ENCODE data around the gene KRTAP4-9. TPM values are rescaled to one million over a fixed set of nuclear protein-coding genes. Genes with fewer than 3 reads are reported as not detected.
A peak's percentile ranks its signal among the peaks of the same experiment; 100 is the strongest.
"Not testable (repeated sequence)": the region's sequence is repeated elsewhere in the genome, so short reads cannot be mapped to it uniquely, and the experiment has no call there.

Gene KRTAP4-9
- total and polyA plus RNA-seq, 7 experiments from 2014 or later: not detected

DNA sequence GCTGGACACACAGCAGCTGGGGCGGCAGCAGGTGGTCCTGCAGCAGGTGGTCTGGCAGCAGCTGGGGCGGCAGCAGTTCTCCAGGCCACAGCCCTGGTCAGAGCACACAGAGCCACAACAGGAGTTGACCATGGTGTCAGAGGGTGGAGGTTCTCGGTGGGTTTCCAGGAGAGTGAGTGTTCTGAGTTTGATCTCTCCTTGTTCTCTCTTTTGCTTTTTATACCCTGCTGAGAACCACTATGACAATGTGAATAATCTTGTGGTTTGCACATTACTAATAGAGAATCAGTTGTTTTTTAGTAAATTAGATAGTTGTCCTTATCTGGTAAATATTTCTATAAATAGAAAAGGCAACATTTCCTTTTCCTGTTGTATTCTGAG, 18.8 kb downstream of the KRTAP4-9 start, which contains the start of gene KRTAP4-12:
TSS of gene KRTAP4-12 (minus strand) at position 192 of the 381 bp plus-strand sequence. CDS start at position 132, 60 bp downstream.
- Mint-ChIP-seq H3K4me1 (peaks cover 4 to 89% (median 72%) of the 10 kb centered on the region in 7 donors), H3K27ac (peak within 1 kb of the TSS in 7 of 9 donors; percentile 59 to 93 (median 85)), H3K9me3 (peaks cover 0 to 24% (median 2%) of the 10 kb centered on the region in 11 donors), H3K27me3 (peaks cover 0 to 11% (median 0%) of the 10 kb centered on the region in 5 donors), H3K4me3 (peak within 1 kb of the TSS in 8 of 10 donors; percentile 73 to 97 (median 87))
- H3K36me3 ChIP-seq (ENCODE audit: control insufficient read depth in 2 of 3, insufficient read depth in 3 of 3, low read length in 3 of 3); ATAC-seq; H3K4me3 ChIP-seq (ENCODE audit: low read length); DNase-seq; H3K27me3 ChIP-seq (ENCODE audit: control insufficient read depth in 2 of 2, insufficient read depth in 2 of 2, low read length in 2 of 2); H3K27ac ChIP-seq (ENCODE audit: low read depth, low read length); H3K9me3 ChIP-seq (ENCODE audit: control insufficient read depth in 2 of 3, low read length in 3 of 3); CTCF ChIA-PET; H3K36me3 Mint-ChIP-seq: not testable (repeated sequence)
- POLR2A ChIA-PET: interaction anchor here (0.9 to 1.9 kb wide), 3 partner anchors 15 to 198 kb away, joined by 3 to 8 read pairs (median 4); partner anchors contain the start of gene KRTAP16-1
- intact Hi-C loops (cut with micrococcal nuclease): loop anchor here in 1 of 2 donors (5.0 kb wide), 1 partner anchor 543 kb away; no protein-coding TSS in a partner anchor
- peaks cover 26 to 43% of the 10 kb centered on the region in 2 donors for H3K4me1 ChIP-seq (ENCODE audit: control insufficient read depth in 2 of 2, insufficient read depth in 2 of 2, low read length in 2 of 2)

DNA sequence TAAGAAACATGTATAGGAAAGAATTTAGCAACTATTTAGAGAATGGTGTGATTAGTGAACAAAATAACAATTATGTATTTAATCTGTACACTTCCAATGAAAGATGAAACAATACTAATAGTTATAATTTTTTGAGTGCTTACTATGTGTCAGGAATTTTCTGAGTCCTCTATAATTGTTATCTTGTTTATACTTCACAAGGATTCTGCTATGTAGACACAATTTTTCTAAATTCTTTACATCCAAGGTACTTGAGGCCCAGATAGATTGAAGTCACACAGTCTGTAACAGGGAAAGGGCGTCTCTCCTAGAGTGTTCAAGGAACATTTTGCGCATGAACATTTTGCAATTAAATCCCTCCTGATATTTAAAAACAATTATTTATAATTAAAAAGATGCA, 19.9 kb downstream of the KRTAP4-9 start:
- H3K4me1 ChIP-seq (ENCODE audit: control insufficient read depth in 2 of 2, insufficient read depth in 2 of 2, low read length in 2 of 2): peaks cover 25 to 40% of the 10 kb centered on the region in 2 donors
- peak overlapping the region in 4 of 9 donors; percentile 53 to 84 (median 73) for H3K27ac Mint-ChIP-seq
- H3K36me3 ChIP-seq (ENCODE audit: control insufficient read depth in 2 of 3, insufficient read depth in 3 of 3, low read length in 3 of 3): no peaks in the 10 kb centered on the region
- H3K36me3 Mint-ChIP-seq: peaks cover 0 to 4% (median 0%) of the 10 kb centered on the region in 5 donors
- CTCF ChIA-PET: no interaction called here
- H3K27me3 ChIP-seq (ENCODE audit: control insufficient read depth in 2 of 2, insufficient read depth in 2 of 2, low read length in 2 of 2): no peaks in the 10 kb centered on the region
- H3K4me3 Mint-ChIP-seq: peak overlapping the region in 6 of 10 donors; percentile 33 to 88 (median 66)
- H3K4me3 ChIP-seq (ENCODE audit: low read length): no peak overlapping the region
- H3K9me3 Mint-ChIP-seq: peaks cover 0 to 24% (median 3%) of the 10 kb centered on the region in 11 donors
- intact Hi-C loops (cut with micrococcal nuclease): no loop called here
- H3K27me3 Mint-ChIP-seq: peaks cover 0 to 12% (median 0%) of the 10 kb centered on the region in 5 donors
- ATAC-seq: no peak
- no peak overlapping the region for H3K27ac ChIP-seq (ENCODE audit: low read depth, low read length)
- DNase-seq: no peak
- H3K4me1 Mint-ChIP-seq: peaks cover 4 to 94% (median 78%) of the 10 kb centered on the region in 7 donors
- no peaks in the 10 kb centered on the region for H3K9me3 ChIP-seq (ENCODE audit: control insufficient read depth in 2 of 3, low read length in 3 of 3)
- POLR2A ChIA-PET: interaction anchor here (0.9 to 1.9 kb wide), 3 partner anchors 9 to 184 kb away, joined by 3 to 8 read pairs (median 4); partner anchors contain the start of gene KRTAP16-1

DNA sequence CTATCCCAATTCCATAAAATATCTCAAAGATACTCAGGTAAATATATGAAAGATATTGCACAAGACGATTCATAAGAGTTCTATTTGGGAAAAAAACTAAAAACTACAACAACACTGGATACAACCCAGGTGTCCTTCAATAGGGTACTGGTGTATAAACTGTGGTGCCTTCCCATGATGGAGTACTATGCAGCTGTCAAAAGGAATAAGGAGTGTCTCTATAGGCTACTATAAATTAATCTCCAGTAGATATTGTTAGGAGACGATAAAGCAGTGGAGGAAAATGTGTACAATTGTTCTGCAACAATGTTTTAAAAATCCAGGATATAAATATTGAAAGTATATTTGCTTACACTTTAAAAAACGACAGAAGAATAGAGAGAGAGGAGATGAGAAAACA, 21.2 kb downstream of the KRTAP4-9 start:
- peaks cover 0 to 95% (median 73%) of the 10 kb centered on the region in 7 donors for H3K4me1 Mint-ChIP-seq

DNA sequence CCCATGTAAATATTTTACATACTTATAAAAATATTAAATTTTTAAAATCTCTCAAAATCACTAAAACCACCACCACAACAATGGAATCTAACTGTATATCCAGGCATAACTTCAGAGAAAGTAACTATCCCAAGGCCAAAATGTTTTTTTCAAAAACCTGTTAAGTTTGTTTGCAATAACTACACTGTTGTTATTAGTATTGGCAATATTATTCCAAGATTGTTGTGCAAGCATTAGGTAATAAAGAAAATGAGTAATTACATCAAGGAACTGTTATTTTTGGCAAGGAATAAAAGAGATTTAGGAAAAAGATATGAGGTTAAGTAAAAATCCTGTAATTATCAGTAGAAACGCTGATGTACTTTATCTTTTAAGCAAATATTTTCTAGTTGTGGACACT, 22.2 kb downstream of the KRTAP4-9 start:
- ATAC-seq (no peak), DNase-seq (no peak)
- H3K4me1 ChIP-seq (ENCODE audit: control insufficient read depth in 2 of 2, insufficient read depth in 2 of 2, low read length in 2 of 2): peaks cover 21 to 42% of the 10 kb centered on the region in 2 donors
- CTCF ChIA-PET: interaction anchor here (1.6 kb wide), 1 partner anchor 181 kb away, joined by 3 read pairs; the partner anchor contains the start of gene KRTAP16-1
- intact Hi-C loops (cut with micrococcal nuclease): no loop called here
- no peak overlapping the region for H3K4me3 ChIP-seq (ENCODE audit: low read length)
- H3K9me3 ChIP-seq (ENCODE audit: control insufficient read depth in 2 of 3, low read length in 3 of 3): no peaks in the 10 kb centered on the region
- H3K27me3 ChIP-seq (ENCODE audit: control insufficient read depth in 2 of 2, insufficient read depth in 2 of 2, low read length in 2 of 2): no peaks in the 10 kb centered on the region
- Mint-ChIP-seq H3K36me3 (no peaks in the 10 kb centered on the region), H3K4me3 (no peak overlapping the region), H3K4me1 (peaks cover 0 to 97% (median 76%) of the 10 kb centered on the region in 7 donors), H3K27ac (no peak overlapping the region), H3K9me3 (peaks cover 0 to 24% (median 2%) of the 10 kb centered on the region in 11 donors), H3K27me3 (peaks cover 0 to 11% (median 0%) of the 10 kb centered on the region in 5 donors)
- POLR2A ChIA-PET: no interaction called here
- no peak overlapping the region for H3K27ac ChIP-seq (ENCODE audit: low read depth, low read length)
- no peaks in the 10 kb centered on the region for H3K36me3 ChIP-seq (ENCODE audit: control insufficient read depth in 2 of 3, insufficient read depth in 3 of 3, low read length in 3 of 3)

More for the DNA sequence above, 21.2 kb downstream of the KRTAP4-9 start:
- ATAC-seq: no peak
- Histone ChIP-seq H3K27me3 (ENCODE audit: control insufficient read depth in 2 of 2, insufficient read depth in 2 of 2, low read length in 2 of 2) (no peaks in the 10 kb centered on the region), H3K4me1 (ENCODE audit: control insufficient read depth in 2 of 2, insufficient read depth in 2 of 2, low read length in 2 of 2) (peaks cover 21 to 42% of the 10 kb centered on the region in 2 donors), H3K27ac (ENCODE audit: low read depth, low read length) (no peak overlapping the region), H3K4me3 (ENCODE audit: low read length) (no peak overlapping the region), H3K36me3 (ENCODE audit: control insufficient read depth in 2 of 3, insufficient read depth in 3 of 3, low read length in 3 of 3) (no peaks in the 10 kb centered on the region), H3K9me3 (ENCODE audit: control insufficient read depth in 2 of 3, low read length in 3 of 3) (no peaks in the 10 kb centered on the region)
- DNase-seq: no peak
- Mint-ChIP-seq H3K27me3 (peaks cover 0 to 12% (median 0%) of the 10 kb centered on the region in 5 donors), H3K36me3 (no peaks in the 10 kb centered on the region), H3K9me3 (peaks cover 0 to 24% (median 3%) of the 10 kb centered on the region in 11 donors), H3K27ac (peak overlapping the region in 1 of 9 donors; percentile 63), H3K4me3 (peak overlapping the region in 6 of 10 donors; percentile 30 to 88 (median 50))
- intact Hi-C loops (cut with micrococcal nuclease): no loop called here
- POLR2A ChIA-PET: interaction anchor here (0.6 to 0.7 kb wide), 2 partner anchors 20 to 440 kb away, joined by 4 to 5 read pairs; no protein-coding TSS in a partner anchor
- CTCF ChIA-PET: interaction anchor here (0.6 to 1.6 kb wide), 2 partner anchors 182 to 534 kb away, joined by 3 read pairs; partner anchors contain the start of gene KRTAP16-1

DNA sequence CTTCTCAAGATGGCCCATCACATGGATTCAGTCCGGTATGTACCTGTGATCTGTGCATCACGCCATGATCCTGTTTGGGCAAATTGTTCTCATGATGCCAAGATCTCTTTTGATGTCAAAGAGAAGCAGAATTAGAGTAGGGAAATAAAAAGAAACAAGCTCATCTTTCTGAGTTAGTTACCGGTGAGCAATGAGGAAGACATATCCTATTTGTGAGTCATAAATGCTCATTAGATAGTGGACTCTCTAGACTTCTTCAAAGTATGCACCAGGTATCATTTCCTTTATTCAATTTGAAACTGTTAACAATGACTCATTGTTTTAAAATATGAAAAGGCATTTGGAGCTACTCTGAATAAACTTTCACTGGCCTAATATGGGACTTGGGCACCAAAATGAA, 26.8 kb downstream of the KRTAP4-9 start:
- peak overlapping the region in 2 of 10 donors; percentile 25 to 42 for H3K4me3 Mint-ChIP-seq
- DNase-seq: no peak
- intact Hi-C loops (cut with micrococcal nuclease): no loop called here
- Histone ChIP-seq H3K4me1 (ENCODE audit: control insufficient read depth in 2 of 2, insufficient read depth in 2 of 2, low read length in 2 of 2) (peaks cover 0 to 12% of the 10 kb centered on the region in 2 donors), H3K27ac (ENCODE audit: low read depth, low read length) (no peak overlapping the region), H3K27me3 (ENCODE audit: control insufficient read depth in 2 of 2, insufficient read depth in 2 of 2, low read length in 2 of 2) (peaks cover 0 to 3% of the 10 kb centered on the region in 2 donors), H3K36me3 (ENCODE audit: control insufficient read depth in 2 of 3, insufficient read depth in 3 of 3, low read length in 3 of 3) (no peaks in the 10 kb centered on the region), H3K4me3 (ENCODE audit: low read length) (no peak overlapping the region), H3K9me3 (ENCODE audit: control insufficient read depth in 2 of 3, low read length in 3 of 3) (no peaks in the 10 kb centered on the region)
- H3K27ac Mint-ChIP-seq: peak overlapping the region in 3 of 9 donors; percentile 23 to 57 (median 51)
- H3K4me1 Mint-ChIP-seq: peaks cover 0 to 88% (median 48%) of the 10 kb centered on the region in 7 donors
- ChIA-PET POLR2A (no interaction called here), CTCF (no interaction called here)
- ATAC-seq: no peak
- peaks cover 0 to 6% (median 0%) of the 10 kb centered on the region in 5 donors for H3K27me3 Mint-ChIP-seq
- peaks cover 0 to 11% (median 2%) of the 10 kb centered on the region in 11 donors for H3K9me3 Mint-ChIP-seq
- H3K36me3 Mint-ChIP-seq: peaks cover 0 to 1% (median 0%) of the 10 kb centered on the region in 5 donors

DNA sequence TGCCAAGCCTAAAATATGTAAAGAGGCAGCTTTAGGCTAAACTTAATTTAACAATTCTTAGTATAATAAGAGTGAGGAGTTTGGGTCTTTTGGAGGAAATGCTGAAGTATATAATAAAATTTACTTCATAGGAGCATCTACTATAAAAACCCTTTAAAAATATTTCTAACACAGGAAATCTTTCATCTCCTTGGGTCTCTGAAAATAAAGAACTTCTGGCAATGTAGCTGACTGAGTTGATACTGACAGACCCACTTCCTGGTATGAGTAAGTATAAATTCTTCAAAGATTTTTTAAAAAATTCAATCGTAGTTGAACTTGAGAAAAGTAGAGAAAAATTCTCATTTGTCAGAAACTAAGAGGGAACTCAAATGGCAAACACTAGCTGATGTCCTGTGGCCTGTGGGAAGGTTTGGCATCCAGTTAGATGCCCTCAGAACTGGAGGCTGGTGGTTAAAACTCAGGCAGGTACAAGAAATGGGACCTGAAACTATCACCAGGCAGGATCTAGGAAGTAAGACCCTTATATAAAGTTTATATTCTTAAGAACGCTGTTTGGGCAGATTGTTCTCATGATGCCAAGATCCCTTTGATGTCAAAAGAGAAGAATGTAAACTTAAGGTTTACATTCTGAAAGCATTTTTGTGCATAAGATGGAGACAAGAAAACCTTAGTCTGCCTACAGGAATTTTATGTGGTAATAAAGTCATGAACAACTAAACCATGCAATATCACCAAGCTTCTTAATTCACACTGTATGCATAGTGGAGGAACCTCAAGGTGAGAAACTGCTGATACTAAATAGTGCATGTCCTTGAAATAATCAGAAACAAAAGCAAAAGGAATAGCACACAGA, 28.9 kb downstream of the KRTAP4-9 start:
- Histone ChIP-seq H3K36me3 (ENCODE audit: control insufficient read depth in 2 of 3, insufficient read depth in 3 of 3, low read length in 3 of 3) (no peaks in the 10 kb centered on the region), H3K27me3 (ENCODE audit: control insufficient read depth in 2 of 2, insufficient read depth in 2 of 2, low read length in 2 of 2) (peaks cover 0 to 3% of the 10 kb centered on the region in 2 donors), H3K9me3 (ENCODE audit: control insufficient read depth in 2 of 3, low read length in 3 of 3) (no peaks in the 10 kb centered on the region), H3K4me1 (ENCODE audit: control insufficient read depth in 2 of 2, insufficient read depth in 2 of 2, low read length in 2 of 2) (peaks cover 0 to 12% of the 10 kb centered on the region in 2 donors), H3K4me3 (ENCODE audit: low read length) (no peak overlapping the region), H3K27ac (ENCODE audit: low read depth, low read length) (peak overlapping the region; percentile 53)
- peak overlapping the region in 7 of 9 donors; percentile 59 to 94 (median 72) for H3K27ac Mint-ChIP-seq
- intact Hi-C loops (cut with micrococcal nuclease): no loop called here
- ChIA-PET CTCF (no interaction called here), POLR2A (interaction anchor here (0.6 to 1.3 kb wide), 2 partner anchors 9 to 197 kb away, joined by 3 read pairs; no protein-coding TSS in a partner anchor)
- H3K27me3 Mint-ChIP-seq: no peaks in the 10 kb centered on the region
- peaks cover 0 to 68% (median 33%) of the 10 kb centered on the region in 7 donors for H3K4me1 Mint-ChIP-seq
- peak in 4 of 9 donors; percentile 11 to 60 (median 42) for DNase-seq
- peaks cover 0 to 19% (median 6%) of the 10 kb centered on the region in 11 donors for H3K9me3 Mint-ChIP-seq
- H3K36me3 Mint-ChIP-seq: peaks cover 0 to 14% (median 8%) of the 10 kb centered on the region in 5 donors
- peak; percentile 46 for ATAC-seq
- peak overlapping the region in 7 of 10 donors; percentile 45 to 81 (median 55) for H3K4me3 Mint-ChIP-seq
